Fibroblast of villous mesenchyme (primary cell): ENCODE measurements around the gene TMEM30A. TPM values are rescaled to one million over a fixed set of nuclear protein-coding genes. Genes with fewer than 3 reads are reported as not detected.
A peak's percentile ranks its signal among the peaks of the same experiment; 100 is the strongest.

ENCODE experiments used
- DNase-seq: peaks from one replicate; pipeline ENCODE4 v3.0.0-alpha.2; 2010; ENCODE audit warnings: low read depth
- H3K4me3 ChIP-seq: 2 replicates; pipeline ENCODE4 v1.5.1; 2011; ENCODE audit warnings: low read depth, mild to moderate bottlenecking, low read length
- CTCF ChIP-seq: IDR thresholded peaks from 2 replicates; pipeline ENCODE4 v1.5.1; 2012; ENCODE audit warnings: low read depth, mild to moderate bottlenecking, low read length; ENCODE audit not compliant: insufficient read depth
- total RNA-seq: library from RNA; depleted of rRNA; stranded (reverse); fragments of >200 nt; gene quantifications from 2 replicates; pipeline ENCODE4 v1.2.3, GENCODE V29; 2012

TMEM30A gene
- total RNA-seq, 1 donor: 236 TPM

- TF ChIP-seq CTCF: no peak
- no peak for DNase-seq
- H3K4me3 ChIP-seq: no peak overlapping the region
Observed at GRCh38 chr6:75287424-75287823, 2.8 kb upstream of the TMEM30A start.

DNA sequence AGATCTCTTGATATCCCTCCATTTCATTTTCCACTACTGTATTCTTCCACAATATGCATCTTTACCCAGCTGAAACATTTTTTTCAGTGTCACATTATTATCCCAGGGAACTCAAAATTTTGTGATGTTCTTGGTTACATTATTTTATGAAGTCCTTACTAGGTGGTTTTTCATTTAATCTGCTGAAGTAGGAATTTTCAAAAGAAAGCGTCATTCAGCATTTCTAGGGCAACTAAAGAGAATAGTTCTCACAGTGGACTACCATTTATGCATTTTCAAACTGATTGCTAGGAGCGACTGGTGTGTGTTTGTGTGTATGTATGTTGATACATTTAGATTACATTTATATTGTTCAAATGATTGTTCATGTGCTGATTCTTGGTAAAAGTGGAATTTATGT lies 2.4 kb upstream of the TMEM30A start:
- no peak overlapping the region for H3K4me3 ChIP-seq
- no peak for TF ChIP-seq CTCF
- no peak for DNase-seq

GRCh38 chr6:75285283-75285639 lies 669 bp upstream of the TMEM30A start:
- DNase-seq: no peak
- peak overlapping the region; percentile 91 for H3K4me3 ChIP-seq
- TF ChIP-seq CTCF: no peak

DNA sequence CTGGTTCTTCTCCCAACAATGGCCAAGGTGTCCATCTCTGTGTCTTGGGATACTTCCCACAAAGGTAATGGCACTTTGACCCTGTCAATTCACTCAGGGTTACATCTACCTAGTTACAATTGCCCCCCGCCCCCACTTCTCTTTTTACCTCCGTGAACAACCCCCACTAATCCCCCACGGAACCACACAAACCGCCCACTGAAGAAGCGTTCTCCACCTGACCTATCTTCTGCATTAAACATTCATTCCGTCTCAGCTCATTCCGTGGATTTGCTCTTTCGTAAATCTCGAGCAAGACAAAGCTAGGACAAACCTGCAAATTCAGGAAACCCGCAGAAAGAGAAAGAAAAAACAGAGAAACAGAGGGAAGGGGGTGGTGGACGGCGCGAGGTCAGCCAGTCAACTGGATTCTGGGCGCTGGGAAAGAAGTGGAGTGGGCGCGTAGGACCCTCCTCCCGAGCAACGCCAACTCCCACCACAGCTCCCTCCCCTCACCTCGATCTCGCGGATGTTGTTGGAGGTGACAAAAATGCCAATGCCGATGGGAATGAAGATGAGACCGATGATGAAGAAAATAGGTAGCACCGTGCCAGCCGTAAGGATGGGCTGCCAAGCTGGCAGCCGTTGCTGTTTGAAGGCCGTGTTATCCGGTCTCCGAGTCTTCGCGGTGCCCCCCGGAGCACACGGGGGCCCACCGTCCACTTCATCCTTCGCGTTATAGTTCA lies 523 bp downstream of the TMEM30A start:
- H3K4me3 ChIP-seq: peak overlapping the region; percentile 91
- DNase-seq: no peak
- TF ChIP-seq CTCF: no peak

GRCh38 chr6:75282706-75283105 lies 1.9 kb downstream of the TMEM30A start:
- no peak for DNase-seq
- no peak for TF ChIP-seq CTCF
- peak overlapping the region; percentile 91 for H3K4me3 ChIP-seq

- no peak for TF ChIP-seq CTCF
- DNase-seq: no peak
- peak overlapping the region; percentile 91 for H3K4me3 ChIP-seq
Observed at GRCh38 chr6:75281653-75282052, 2.9 kb downstream of the TMEM30A start.
